Measurements from ENCODE around the gene CAMK2D. TPM values are rescaled to one million over a fixed set of nuclear protein-coding genes. Genes with fewer than 3 reads are reported as not detected.
"Not testable (repeated sequence)": the region's sequence is repeated elsewhere in the genome, so short reads cannot be mapped to it uniquely, and the experiment has no call there.

Gene CAMK2D
- total RNA-seq, 2 donors from 2014 or later: 69.5 to 109 TPM

DNA sequence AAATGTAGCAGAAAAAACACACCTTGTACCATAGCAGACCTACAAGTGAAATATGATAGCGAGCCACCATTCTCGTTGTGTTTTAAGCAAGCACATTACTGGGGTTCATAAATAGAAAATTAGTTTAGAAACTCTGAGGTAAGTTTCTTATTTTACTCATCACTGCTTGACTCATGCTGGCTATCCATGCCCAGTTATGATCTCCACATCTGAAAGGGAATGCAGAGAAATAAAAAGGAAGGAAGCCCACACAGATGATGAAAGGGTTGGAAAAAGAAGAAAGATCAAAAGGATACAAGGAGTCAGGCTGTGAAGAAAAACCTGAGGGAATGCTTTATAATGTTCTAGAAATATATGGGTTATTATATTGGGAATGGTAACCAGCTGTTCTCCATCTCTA lies 54.5 kb downstream of the CAMK2D start:
- Histone ChIP-seq H3K4me1 (no peaks in the 10 kb centered on the region), H3K9me3 (no peaks in the 10 kb centered on the region), H3K27me3 (no peaks in the 10 kb centered on the region), H3K36me3 (no peaks in the 10 kb centered on the region), H3K9ac (ENCODE audit: low read depth in 2 of 2, low read length in 2 of 2) (no peak overlapping the region), H3K4me3 (no peak overlapping the region), H3K27ac (no peak overlapping the region)
- TF ChIP-seq, protein P1, sequence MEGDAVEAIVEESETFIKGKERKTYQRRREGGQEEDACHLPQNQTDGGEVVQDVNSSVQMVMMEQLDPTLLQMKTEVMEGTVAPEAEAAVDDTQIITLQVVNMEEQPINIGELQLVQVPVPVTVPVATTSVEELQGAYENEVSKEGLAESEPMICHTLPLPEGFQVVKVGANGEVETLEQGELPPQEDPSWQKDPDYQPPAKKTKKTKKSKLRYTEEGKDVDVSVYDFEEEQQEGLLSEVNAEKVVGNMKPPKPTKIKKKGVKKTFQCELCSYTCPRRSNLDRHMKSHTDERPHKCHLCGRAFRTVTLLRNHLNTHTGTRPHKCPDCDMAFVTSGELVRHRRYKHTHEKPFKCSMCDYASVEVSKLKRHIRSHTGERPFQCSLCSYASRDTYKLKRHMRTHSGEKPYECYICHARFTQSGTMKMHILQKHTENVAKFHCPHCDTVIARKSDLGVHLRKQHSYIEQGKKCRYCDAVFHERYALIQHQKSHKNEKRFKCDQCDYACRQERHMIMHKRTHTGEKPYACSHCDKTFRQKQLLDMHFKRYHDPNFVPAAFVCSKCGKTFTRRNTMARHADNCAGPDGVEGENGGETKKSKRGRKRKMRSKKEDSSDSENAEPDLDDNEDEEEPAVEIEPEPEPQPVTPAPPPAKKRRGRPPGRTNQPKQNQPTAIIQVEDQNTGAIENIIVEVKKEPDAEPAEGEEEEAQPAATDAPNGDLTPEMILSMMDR (IDR thresholded peaks at IDR 0.05): no peak
- intact Hi-C loops (cut with DNase I): no loop called here
- DNase-seq: no peak

DNA sequence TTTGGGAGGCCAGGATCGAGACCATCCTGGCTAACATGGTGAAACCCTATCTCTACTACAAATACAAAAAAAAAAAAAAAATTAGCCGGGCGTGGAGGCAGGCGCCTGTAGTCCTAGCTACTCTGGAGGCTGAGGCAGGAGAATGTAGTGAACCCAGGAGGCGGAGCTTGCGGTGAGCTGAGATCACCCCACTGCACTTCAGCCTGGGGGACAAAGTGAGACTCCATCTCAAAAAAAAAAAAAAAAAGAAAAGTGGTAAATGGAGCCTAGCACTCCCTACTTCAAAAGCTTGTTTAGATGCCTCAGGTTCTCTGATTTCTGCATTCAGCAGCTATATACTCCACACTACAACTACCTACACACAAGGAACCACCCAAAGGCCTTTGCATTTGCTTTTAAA lies 56.4 kb downstream of the CAMK2D start:
- H3K9me3 ChIP-seq; H3K27me3 ChIP-seq; H3K27ac ChIP-seq; H3K4me1 ChIP-seq; H3K4me3 ChIP-seq; H3K9ac ChIP-seq (ENCODE audit: low read depth in 2 of 2, low read length in 2 of 2); DNase-seq; H3K36me3 ChIP-seq; intact Hi-C loops (cut with DNase I): not testable (repeated sequence)

DNA sequence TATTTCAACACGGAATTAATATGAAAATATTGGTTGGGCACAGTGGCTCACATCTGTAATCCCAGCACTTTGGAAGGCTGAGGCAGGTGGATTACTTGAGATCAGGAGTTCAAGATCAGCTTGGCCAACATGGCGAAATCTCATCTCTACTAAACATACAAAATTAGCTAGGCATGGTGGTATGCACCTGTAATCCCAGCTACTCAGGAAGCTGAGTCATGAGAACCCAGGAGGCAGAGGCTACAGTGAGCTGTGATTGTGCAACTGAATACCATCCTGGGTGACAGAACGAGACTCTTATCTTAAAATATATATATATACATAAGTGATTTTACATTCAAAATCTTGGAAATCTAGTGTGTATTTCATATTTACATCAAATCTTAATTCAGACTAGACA lies 58.9 kb downstream of the CAMK2D start:
- intact Hi-C loops (cut with DNase I); H3K4me1 ChIP-seq; H3K27me3 ChIP-seq: not testable (repeated sequence)

DNA sequence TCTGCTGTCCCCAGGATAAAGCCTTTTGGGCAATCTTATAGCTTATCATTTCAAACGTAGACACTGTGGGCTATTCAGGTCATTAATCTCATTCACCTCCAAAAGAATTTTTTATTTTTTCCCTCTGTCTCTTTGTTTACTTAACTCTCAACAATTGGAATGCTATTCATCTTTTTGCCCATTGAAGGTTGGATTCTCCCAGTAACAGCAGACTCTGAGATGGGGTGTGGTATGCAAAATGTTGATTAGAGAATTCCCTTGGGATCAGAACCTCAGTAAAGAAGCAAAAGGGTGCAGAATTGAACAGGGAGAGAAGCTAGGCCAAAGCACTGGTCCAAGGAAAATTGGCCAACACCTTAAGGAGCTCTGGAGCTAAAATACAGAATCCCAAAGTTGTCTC lies 60.4 kb downstream of the CAMK2D start:
- no peaks in the 10 kb centered on the region for H3K36me3 ChIP-seq
- no peaks in the 10 kb centered on the region for H3K27me3 ChIP-seq
- no peak for DNase-seq
- H3K4me1 ChIP-seq: no peaks in the 10 kb centered on the region
- no peak overlapping the region for H3K4me3 ChIP-seq
- intact Hi-C loops (cut with DNase I): no loop called here
- H3K27ac ChIP-seq: no peak overlapping the region
- no peak overlapping the region for H3K9ac ChIP-seq (ENCODE audit: low read depth in 2 of 2, low read length in 2 of 2)
- no peaks in the 10 kb centered on the region for H3K9me3 ChIP-seq
- TF ChIP-seq, protein P1 (IDR thresholded peaks at IDR 0.05): no peak

More for the DNA sequence above, 58.9 kb downstream of the CAMK2D start:
- not testable (repeated sequence) for H3K4me3 ChIP-seq; H3K9ac ChIP-seq (ENCODE audit: low read depth in 2 of 2, low read length in 2 of 2); H3K36me3 ChIP-seq; H3K9me3 ChIP-seq; H3K27ac ChIP-seq; DNase-seq

DNA sequence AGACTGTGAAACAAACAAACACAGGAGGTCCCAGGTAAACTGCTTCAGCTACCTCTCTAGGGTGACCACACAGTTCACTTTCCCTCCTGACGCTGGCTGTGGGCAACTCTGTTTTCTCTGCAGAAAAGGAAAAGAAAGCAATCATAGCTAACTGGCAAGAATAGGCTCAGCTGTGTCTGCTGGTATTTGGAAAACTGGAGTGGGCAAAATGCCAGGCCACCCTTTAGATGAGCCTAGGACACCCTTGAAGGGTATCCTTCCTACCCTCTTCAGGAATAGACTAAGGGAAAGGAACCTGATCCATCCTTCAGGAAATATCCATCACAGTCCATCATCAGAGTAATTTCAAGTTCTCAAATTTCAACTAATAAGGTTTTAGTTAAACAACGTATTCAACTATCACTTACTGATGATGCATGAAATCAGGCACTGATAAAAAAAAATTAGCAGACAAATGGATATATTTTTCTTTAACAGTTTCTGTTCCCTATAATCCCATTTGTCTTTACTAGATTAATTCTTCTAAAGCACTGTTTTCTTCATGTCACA lies 60.9 kb downstream of the CAMK2D start:
- no peak for DNase-seq
- Histone ChIP-seq H3K9me3 (no peaks in the 10 kb centered on the region), H3K4me1 (no peaks in the 10 kb centered on the region), H3K36me3 (no peaks in the 10 kb centered on the region), H3K27me3 (no peaks in the 10 kb centered on the region), H3K9ac (ENCODE audit: low read depth in 2 of 2, low read length in 2 of 2) (no peak overlapping the region), H3K27ac (no peak overlapping the region), H3K4me3 (no peak overlapping the region)
- intact Hi-C loops (cut with DNase I): no loop called here
- TF ChIP-seq, protein P1 (IDR thresholded peaks at IDR 0.05): no peak

DNA sequence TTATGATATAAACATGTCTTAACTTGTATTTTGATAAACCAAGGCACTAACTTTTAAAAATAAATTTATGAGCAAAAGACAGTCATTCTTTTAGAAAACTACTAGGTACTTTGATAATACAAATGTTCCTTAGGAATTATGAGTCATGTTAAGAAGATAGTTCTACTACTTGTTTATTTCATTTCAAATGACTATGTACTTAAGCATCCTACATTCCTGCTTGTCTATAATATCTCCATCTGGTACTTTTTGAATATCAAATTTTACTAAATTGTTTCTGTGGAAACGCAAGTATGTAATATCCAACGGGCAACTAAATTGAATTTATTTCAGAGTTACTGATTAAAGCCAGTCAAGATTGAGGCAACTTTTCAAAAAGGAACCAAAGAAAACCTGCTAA lies 61.8 kb downstream of the CAMK2D start:
- TF ChIP-seq, protein P1 (IDR thresholded peaks at IDR 0.05): no peak
- no peak for DNase-seq
- peaks cover under 1% of the 10 kb centered on the region for H3K4me1 ChIP-seq
- H3K4me3 ChIP-seq: no peak overlapping the region
- H3K27ac ChIP-seq: no peak overlapping the region
- H3K9me3 ChIP-seq: no peaks in the 10 kb centered on the region
- H3K36me3 ChIP-seq: no peaks in the 10 kb centered on the region
- H3K9ac ChIP-seq (ENCODE audit: low read depth in 2 of 2, low read length in 2 of 2): no peak overlapping the region
- intact Hi-C loops (cut with DNase I): loop anchor here (10.0 kb wide), 1 partner anchor 55 kb away; no protein-coding TSS in a partner anchor
- H3K27me3 ChIP-seq: no peaks in the 10 kb centered on the region

Measured in colonic mucosa (tissue), 4 donors.